WTC11 (cell line): Measurements from ENCODE around the gene MAMDC2. TPM values are rescaled to one million over a fixed set of nuclear protein-coding genes. Genes with fewer than 3 reads are reported as not detected.

Experiments used
- ATAC-seq: fragments of 200-7000 bp; cut with Tn5 transposase; 2 replicates; pipeline ENCODE4 v1.10.0; 2021; ENCODE audit warnings: mild to moderate bottlenecking, moderate library complexity
- CTCF ChIA-PET: fragments of 300-600 bp; sonication (Branson Sonifier 250); formaldehyde crosslinking; loops from one replicate; lab custom pipeline; 2021; ENCODE audit warnings: antibody characterized with exemption; lab: Charles Lee
- POLR2A ChIA-PET: fragments of 350-600 bp; sonication (Branson Sonifier 250); formaldehyde crosslinking; loops from one replicate; lab custom pipeline; 2021; ENCODE audit warnings: antibody characterized with exemption; lab: Charles Lee
- DNase-seq: peaks from one replicate; pipeline ENCODE4 v3.0.0; 2021; ENCODE audit warnings: low spot score
- H3K27ac Mint-ChIP-seq: 2 replicates; pipeline ENCODE4 v1.8.0; 2021; ENCODE audit warnings: mixed read lengths
- H3K27me3 Mint-ChIP-seq: 2 replicates; pipeline ENCODE4 v1.8.0; 2021; ENCODE audit warnings: low read depth, mild to moderate bottlenecking, moderate library complexity, mixed read lengths
- H3K36me3 Mint-ChIP-seq: 2 replicates; pipeline ENCODE4 v1.8.0; 2021; ENCODE audit warnings: mixed read lengths
- H3K4me1 Mint-ChIP-seq: 2 replicates; pipeline ENCODE4 v1.8.0; 2022; ENCODE audit warnings: mixed read lengths
- H3K4me3 Mint-ChIP-seq: 2 replicates; pipeline ENCODE4 v1.8.0; 2021; ENCODE audit warnings: mild to moderate bottlenecking, moderate library complexity, mixed read lengths
- H3K9me3 Mint-ChIP-seq: 2 replicates; pipeline ENCODE4 v1.8.0; 2021; ENCODE audit warnings: mixed read lengths
- ARID4B ChIP-seq: sonication (generic); formaldehyde crosslinking; IDR thresholded peaks from 2 replicates; pipeline ENCODE4 v1.8.0; 2023; ENCODE audit warnings: missing genetic modification reagents, mild to moderate bottlenecking, borderline replicate concordance
- ATF6 ChIP-seq: sonication (generic); formaldehyde crosslinking; IDR thresholded peaks from 2 replicates; pipeline ENCODE4 v1.8.1; 2023; ENCODE audit warnings: mild to moderate bottlenecking, missing genetic modification reagents
- CBFB ChIP-seq: sonication (generic); formaldehyde crosslinking; IDR thresholded peaks from 2 replicates; pipeline ENCODE4 v1.8.1; 2022; ENCODE audit warnings: mild to moderate bottlenecking, low read depth, missing genetic modification reagents
- FOXP1 ChIP-seq: sonication (generic); formaldehyde crosslinking; IDR thresholded peaks from 2 replicates; pipeline ENCODE4 v1.8.0; 2022; ENCODE audit warnings: missing genetic modification reagents, mild to moderate bottlenecking, moderate library complexity, borderline replicate concordance
- GABPB1 ChIP-seq: sonication (generic); formaldehyde crosslinking; IDR thresholded peaks from 2 replicates; pipeline ENCODE4 v1.8.1; 2023; ENCODE audit warnings: mild to moderate bottlenecking, missing genetic modification reagents
- GTF2I ChIP-seq: fragments of 250-450 bp; sonication (Bioruptor Pico); conservative IDR thresholded peaks from 2 replicates; pipeline ENCODE4 v1.4.0; 2021; ENCODE audit warnings: mild to moderate bottlenecking
- NR1H2 ChIP-seq: sonication (generic); formaldehyde crosslinking; IDR thresholded peaks from 2 replicates; pipeline ENCODE4 v1.9.0; 2021; ENCODE audit warnings: mild to moderate bottlenecking, moderate library complexity, missing genetic modification reagents
- PRRX2 ChIP-seq: fragments of 250-450 bp; sonication (Bioruptor Pico); IDR thresholded peaks from 2 replicates; pipeline ENCODE4 v1.8.0; 2021; ENCODE audit warnings: mild to moderate bottlenecking
- SMAD3 ChIP-seq: sonication (generic); formaldehyde crosslinking; IDR thresholded peaks from 2 replicates; pipeline ENCODE4 v1.8.0; 2022; ENCODE audit warnings: missing genetic modification reagents, mild to moderate bottlenecking, borderline replicate concordance
- SP1 ChIP-seq: sonication (generic); formaldehyde crosslinking; conservative IDR thresholded peaks from 2 replicates; pipeline ENCODE4 v1.8.1; 2022; ENCODE audit warnings: missing genetic modification reagents
- ZMAT4 ChIP-seq: fragments of 250-450 bp; sonication (Bioruptor Pico); IDR thresholded peaks from 2 replicates; pipeline ENCODE4 v1.9.0; 2021; ENCODE audit warnings: mild to moderate bottlenecking
- ZNF281 ChIP-seq: sonication (generic); formaldehyde crosslinking; IDR thresholded peaks from 2 replicates; pipeline ENCODE4 v1.8.0; 2023; ENCODE audit warnings: mild to moderate bottlenecking, missing genetic modification reagents
- total RNA-seq: library from RNA; stranded (reverse); gene quantifications from 3 replicates; pipeline ENCODE4 v1.2.3, GENCODE V29; 2021
- TF ChIP-seq, protein P1 (sequence below): sonication (generic); formaldehyde crosslinking; IDR thresholded peaks from 2 replicates; pipeline ENCODE4 v1.8.1; 2023; ENCODE audit warnings: mild to moderate bottlenecking, missing genetic modification reagents
- TF ChIP-seq, protein P2 (sequence below): sonication (generic); formaldehyde crosslinking; IDR thresholded peaks from 2 replicates; pipeline ENCODE4 v1.8.1; 2022; ENCODE audit warnings: low read depth, mild to moderate bottlenecking, moderate library complexity, missing genetic modification reagents, borderline replicate concordance
- TF ChIP-seq, protein P3 (sequence below): sonication (generic); formaldehyde crosslinking; IDR thresholded peaks from 2 replicates; pipeline ENCODE4 v1.8.1; 2022; ENCODE audit warnings: missing genetic modification reagents, borderline replicate concordance
- TF ChIP-seq, protein P4 (sequence below): sonication (generic); formaldehyde crosslinking; IDR thresholded peaks from 2 replicates; pipeline ENCODE4 v1.8.0; 2022; ENCODE audit warnings: mild to moderate bottlenecking, missing genetic modification reagents

MAMDC2 gene
- total RNA-seq, 1 experiment from 2014 or later = 6.0 TPM

DNA sequence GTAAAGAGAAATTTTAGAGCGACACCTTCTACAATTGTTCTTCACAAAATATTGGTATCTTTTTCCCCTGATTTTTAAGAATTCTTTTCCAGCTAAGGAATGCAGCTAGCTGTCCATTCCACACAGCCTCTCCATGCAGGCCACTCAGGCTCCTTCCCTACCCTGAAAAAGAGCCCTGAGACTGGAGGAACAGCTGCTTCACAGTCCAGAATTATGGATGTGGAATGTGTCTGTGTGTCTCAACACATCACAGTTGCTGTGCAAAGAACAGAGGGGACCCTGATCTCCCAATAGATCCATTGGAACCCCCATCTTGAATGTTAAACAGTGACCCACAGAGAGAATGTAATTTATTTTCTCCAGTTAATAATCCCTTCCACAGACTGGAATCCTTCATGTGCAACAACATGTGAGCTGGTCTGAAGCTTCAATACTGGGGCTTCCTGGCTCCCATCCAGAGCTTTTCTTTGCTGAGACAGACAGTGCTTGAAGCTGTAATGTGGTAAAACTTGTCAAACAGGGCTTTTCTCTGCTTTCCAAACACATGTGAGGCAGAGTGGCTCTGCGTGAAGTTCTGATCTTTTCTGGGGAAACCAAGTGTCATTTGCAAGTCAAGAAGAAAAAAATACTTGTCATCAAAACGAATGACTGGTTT lies 161.8 kb downstream of the MAMDC2 start (continued):
- TF ChIP-seq, protein P1, sequence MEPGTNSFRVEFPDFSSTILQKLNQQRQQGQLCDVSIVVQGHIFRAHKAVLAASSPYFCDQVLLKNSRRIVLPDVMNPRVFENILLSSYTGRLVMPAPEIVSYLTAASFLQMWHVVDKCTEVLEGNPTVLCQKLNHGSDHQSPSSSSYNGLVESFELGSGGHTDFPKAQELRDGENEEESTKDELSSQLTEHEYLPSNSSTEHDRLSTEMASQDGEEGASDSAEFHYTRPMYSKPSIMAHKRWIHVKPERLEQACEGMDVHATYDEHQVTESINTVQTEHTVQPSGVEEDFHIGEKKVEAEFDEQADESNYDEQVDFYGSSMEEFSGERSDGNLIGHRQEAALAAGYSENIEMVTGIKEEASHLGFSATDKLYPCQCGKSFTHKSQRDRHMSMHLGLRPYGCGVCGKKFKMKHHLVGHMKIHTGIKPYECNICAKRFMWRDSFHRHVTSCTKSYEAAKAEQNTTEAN (CRISPR knock-in tag) = no peak
- TF ChIP-seq FOXP1 (CRISPR knock-in tag) (no peak), PRRX2 (CRISPR knock-in tag) (no peak), ZMAT4 (CRISPR knock-in tag) (no peak), SMAD3 (CRISPR knock-in tag) (no peak), SP1 (CRISPR knock-in tag) (no peak), ATF6 (no peak), NR1H2 (CRISPR knock-in tag) (no peak), ARID4B (CRISPR knock-in tag) (no peak), GABPB1 (no peak), GTF2I (CRISPR knock-in tag) (no peak)
- TF ChIP-seq, protein P2, sequence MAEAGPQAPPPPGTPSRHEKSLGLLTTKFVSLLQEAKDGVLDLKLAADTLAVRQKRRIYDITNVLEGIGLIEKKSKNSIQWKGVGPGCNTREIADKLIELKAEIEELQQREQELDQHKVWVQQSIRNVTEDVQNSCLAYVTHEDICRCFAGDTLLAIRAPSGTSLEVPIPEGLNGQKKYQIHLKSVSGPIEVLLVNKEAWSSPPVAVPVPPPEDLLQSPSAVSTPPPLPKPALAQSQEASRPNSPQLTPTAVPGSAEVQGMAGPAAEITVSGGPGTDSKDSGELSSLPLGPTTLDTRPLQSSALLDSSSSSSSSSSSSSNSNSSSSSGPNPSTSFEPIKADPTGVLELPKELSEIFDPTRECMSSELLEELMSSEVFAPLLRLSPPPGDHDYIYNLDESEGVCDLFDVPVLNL (CRISPR knock-in tag) = no peak
- TF ChIP-seq, protein P3, sequence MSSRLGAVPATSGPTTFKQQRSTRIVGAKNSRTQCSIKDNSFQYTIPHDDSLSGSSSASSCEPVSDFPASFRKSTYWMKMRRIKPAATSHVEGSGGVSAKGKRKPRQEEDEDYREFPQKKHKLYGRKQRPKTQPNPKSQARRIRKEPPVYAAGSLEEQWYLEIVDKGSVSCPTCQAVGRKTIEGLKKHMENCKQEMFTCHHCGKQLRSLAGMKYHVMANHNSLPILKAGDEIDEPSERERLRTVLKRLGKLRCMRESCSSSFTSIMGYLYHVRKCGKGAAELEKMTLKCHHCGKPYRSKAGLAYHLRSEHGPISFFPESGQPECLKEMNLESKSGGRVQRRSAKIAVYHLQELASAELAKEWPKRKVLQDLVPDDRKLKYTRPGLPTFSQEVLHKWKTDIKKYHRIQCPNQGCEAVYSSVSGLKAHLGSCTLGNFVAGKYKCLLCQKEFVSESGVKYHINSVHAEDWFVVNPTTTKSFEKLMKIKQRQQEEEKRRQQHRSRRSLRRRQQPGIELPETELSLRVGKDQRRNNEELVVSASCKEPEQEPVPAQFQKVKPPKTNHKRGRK = no peak
- TF ChIP-seq, all 79 proteins: peak for 0

DNA sequence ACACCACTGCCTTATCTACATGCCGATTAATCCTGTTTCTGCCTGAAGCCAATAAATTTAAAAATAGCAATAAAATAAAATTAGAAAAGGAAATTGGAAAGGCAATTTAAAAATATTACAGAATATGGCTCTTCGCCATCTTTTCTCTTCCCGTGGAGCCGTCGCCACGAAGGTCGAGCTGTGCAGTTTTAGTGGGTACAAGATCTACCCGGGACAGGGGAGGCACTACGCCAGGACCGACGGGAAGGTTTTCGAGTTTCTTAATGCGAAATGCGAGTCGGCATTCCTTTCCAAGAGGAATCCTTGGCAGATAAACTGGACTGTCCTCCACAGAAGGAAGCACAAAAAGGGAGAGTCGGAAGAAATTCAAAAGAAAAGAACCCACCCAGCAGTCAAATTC lies 173.4 kb downstream of the MAMDC2 start:
- ChIA-PET POLR2A (no interaction called here), CTCF (no interaction called here)
- DNase-seq = no peak
- peaks cover 28% of the 10 kb centered on the region for H3K9me3 Mint-ChIP-seq
- no peaks in the 10 kb centered on the region for H3K4me1 Mint-ChIP-seq
- H3K4me3 Mint-ChIP-seq = no peak overlapping the region
- no peak for ATAC-seq
- no peak overlapping the region for H3K27ac Mint-ChIP-seq
- H3K36me3 Mint-ChIP-seq = peaks cover 28% of the 10 kb centered on the region
- H3K27me3 Mint-ChIP-seq = no peaks in the 10 kb centered on the region
- TF ChIP-seq ZNF281 (CRISPR knock-in tag) (no peak), CBFB (CRISPR knock-in tag) (no peak)
- TF ChIP-seq, protein P4, sequence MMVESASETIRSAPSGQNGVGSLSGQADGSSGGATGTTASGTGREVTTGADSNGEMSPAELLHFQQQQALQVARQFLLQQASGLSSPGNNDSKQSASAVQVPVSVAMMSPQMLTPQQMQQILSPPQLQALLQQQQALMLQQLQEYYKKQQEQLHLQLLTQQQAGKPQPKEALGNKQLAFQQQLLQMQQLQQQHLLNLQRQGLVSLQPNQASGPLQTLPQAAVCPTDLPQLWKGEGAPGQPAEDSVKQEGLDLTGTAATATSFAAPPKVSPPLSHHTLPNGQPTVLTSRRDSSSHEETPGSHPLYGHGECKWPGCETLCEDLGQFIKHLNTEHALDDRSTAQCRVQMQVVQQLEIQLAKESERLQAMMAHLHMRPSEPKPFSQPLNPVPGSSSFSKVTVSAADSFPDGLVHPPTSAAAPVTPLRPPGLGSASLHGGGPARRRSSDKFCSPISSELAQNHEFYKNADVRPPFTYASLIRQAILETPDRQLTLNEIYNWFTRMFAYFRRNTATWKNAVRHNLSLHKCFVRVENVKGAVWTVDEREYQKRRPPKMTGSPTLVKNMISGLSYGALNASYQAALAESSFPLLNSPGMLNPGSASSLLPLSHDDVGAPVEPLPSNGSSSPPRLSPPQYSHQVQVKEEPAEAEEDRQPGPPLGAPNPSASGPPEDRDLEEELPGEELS (CRISPR knock-in tag) = no peak
- TF ChIP-seq, all 79 proteins: peak for 0
